Putamen (tissue), 1 donor: Measurements from ENCODE around the gene TRA2A.
A peak's percentile ranks its signal among the peaks of the same experiment; 100 is the strongest.
"Not testable (repeated sequence)": the region's sequence is repeated elsewhere in the genome, so short reads cannot be mapped to it uniquely, and the experiment has no call there.

Source experiments
- DNase-seq: peaks from one replicate; pipeline ENCODE4 v3.0.0-alpha.2; 2016; ENCODE audit warnings: low spot score

The TRA2A gene

GRCh38 chr7:23531794-23532489, at the start of gene TRA2A:
TSS of gene TRA2A (minus strand) at chr7:23531981. CDS start at chr7:23531824, 157 bp downstream.
- DNase-seq: peak; percentile 97

GRCh38 chr7:23570592-23571200, 38.9 kb upstream of the TRA2A start:
- DNase-seq: peak; percentile 67

- no peak for DNase-seq
These were observed 26.5 kb upstream of the TRA2A start for GRCh38 chr7:23558303-23558702.

GRCh38 chr7:23547662-23548061, 15.9 kb upstream of the TRA2A start:
- no peak for DNase-seq

- peak; percentile 85 for DNase-seq
These were observed 15.3 kb upstream of the TRA2A start for GRCh38 chr7:23546897-23547572.

- no peak for DNase-seq
These were observed 13.7 kb upstream of the TRA2A start for GRCh38 chr7:23545493-23545892.

GRCh38 chr7:23544913-23545354, 13.2 kb upstream of the TRA2A start:
- DNase-seq: no peak

- DNase-seq: no peak
These were observed 11.0 kb upstream of the TRA2A start for GRCh38 chr7:23542752-23543151.

- DNase-seq: no peak
These were observed 7.7 kb upstream of the TRA2A start for GRCh38 chr7:23539494-23539907.

GRCh38 chr7:23538301-23538700, 6.5 kb upstream of the TRA2A start:
- DNase-seq: no peak

- DNase-seq: no peak
These were observed 1.4 kb upstream of the TRA2A start for GRCh38 chr7:23533238-23533604.

GRCh38 chr7:23532490-23533237, 883 bp upstream of the TRA2A start:
- no peak for DNase-seq

- peak; percentile 15 for DNase-seq
These were observed 559 bp downstream of the TRA2A start for GRCh38 chr7:23531050-23531793.

- DNase-seq: peak; percentile 13
These were observed 1.4 kb downstream of the TRA2A start for GRCh38 chr7:23530405-23530804.

- DNase-seq: no peak
These were observed 2.4 kb downstream of the TRA2A start for GRCh38 chr7:23529262-23529859.

GRCh38 chr7:23525611-23526010, 6.2 kb downstream of the TRA2A start:
- DNase-seq: not testable (repeated sequence)

- no peak for DNase-seq
These were observed 7.3 kb downstream of the TRA2A start for GRCh38 chr7:23524473-23524872.

- no peak for DNase-seq
These were observed 8.2 kb downstream of the TRA2A start for GRCh38 chr7:23523486-23524075.

GRCh38 chr7:23520582-23520981, 11.2 kb downstream of the TRA2A start:
- DNase-seq: no peak

GRCh38 chr7:23514755-23515154, 17.0 kb downstream of the TRA2A start:
- no peak for DNase-seq

- not testable (repeated sequence) for DNase-seq
These were observed 18.0 kb downstream of the TRA2A start for GRCh38 chr7:23513746-23514145.
